Peyer's patch (tissue), 4 donors: ENCODE measurements around the gene TCF12. TPM values are rescaled to one million over a fixed set of nuclear protein-coding genes. Genes with fewer than 3 reads are reported as not detected.

Source experiments
- DNase-seq, 3 donors: peaks; one replicate each; pipeline ENCODE4 v3.0.0-alpha.2; 2017 to 2019
- H3K27ac ChIP-seq, 4 donors: fragments of 200-600 bp; sonication (generic); one replicate each; pipeline ENCODE4 v1.5.1; 2016 to 2019
- H3K27me3 ChIP-seq, 2 donors: fragments of 200-600 bp; sonication (generic); one replicate each; pipeline ENCODE4 v1.5.1; 2019
- H3K36me3 ChIP-seq, 3 donors: fragments of 200-600 bp; sonication (generic); one replicate each; pipeline ENCODE4 v1.5.1; 2016 to 2019
- H3K4me1 ChIP-seq, 4 donors: fragments of 200-600 bp; sonication (generic); one replicate each; pipeline ENCODE4 v1.5.1; 2016 to 2019
- H3K4me3 ChIP-seq, 4 donors: fragments of 200-600 bp; sonication (generic); 1 replicate in 3 of 4; 2 replicates in 1 of 4; pipeline ENCODE4 v1.5.1; 2016 to 2019; ENCODE audit warnings: mild to moderate bottlenecking in 1 of 4
- H3K9me3 ChIP-seq, 4 donors: fragments of 200-600 bp; sonication (generic); one replicate each; pipeline ENCODE4 v1.5.1; 2016 to 2019; ENCODE audit warnings: mild to moderate bottlenecking in 1 of 4
- CTCF ChIP-seq, 6 experiments: fragments of 450-650 bp in 4 of 6; fragments of 200-600 bp in 2 of 6; sonication (generic) in 1 of 6; IDR thresholded peaks; one replicate each; pipeline ENCODE4 v1.5.1; 2017 to 2019; ENCODE audit warnings: antibody characterized with exemption in 6 of 6, mild to moderate bottlenecking in 3 of 6, moderate library complexity in 1 of 6
- POLR2A ChIP-seq, 2 donors: fragments of 450-650 bp; IDR thresholded peaks; one replicate each; pipeline ENCODE4 v1.5.1; 2017; ENCODE audit warnings: antibody characterized with exemption in 2 of 2, mild to moderate bottlenecking in 2 of 2, moderate library complexity in 2 of 2
- total RNA-seq, 4 donors: library from RNA; depleted of rRNA; stranded (reverse); fragments of >200 nt; gene quantifications; one replicate each; pipeline ENCODE4 v1.1.0, GENCODE V29; 2016

Gene TCF12
- total RNA-seq, 4 donors from 2014 or later, result 98.4 to 815 (median 215) TPM

DNA sequence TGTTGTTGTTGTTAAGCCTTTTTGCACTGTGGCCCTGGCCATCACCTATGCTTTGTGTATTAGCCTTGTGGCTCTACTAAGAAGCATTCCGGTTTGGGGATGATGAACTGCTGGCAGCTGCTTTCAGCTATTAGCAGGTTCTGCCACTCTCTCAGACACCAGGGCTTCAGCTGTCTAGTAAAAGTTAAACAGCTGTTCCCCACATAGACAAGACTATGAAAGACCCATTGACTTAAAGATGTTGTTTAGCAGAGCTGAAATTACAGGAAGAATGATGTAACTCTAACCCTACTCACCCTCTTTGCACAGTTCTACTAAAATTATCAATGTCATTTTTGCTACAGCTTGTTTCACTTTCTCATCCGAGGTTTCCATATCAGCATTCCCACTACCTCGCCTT is 326.7 kb downstream of the TCF12 start:
- Histone ChIP-seq H3K36me3 (peaks cover 0 to 17% (median 0%) of the 10 kb centered on the region in 3 donors), H3K9me3 (no peaks in the 10 kb centered on the region), H3K4me1 (peaks cover 0 to 5% (median 0%) of the 10 kb centered on the region in 4 donors), H3K27ac (no peak overlapping the region), H3K4me3 (no peak overlapping the region), H3K27me3 (no peaks in the 10 kb centered on the region)
- DNase-seq, result no peak
- no peak for TF ChIP-seq CTCF (IDR thresholded peaks at IDR 0.05)
- no peak for TF ChIP-seq POLR2A (IDR thresholded peaks at IDR 0.05)

DNA sequence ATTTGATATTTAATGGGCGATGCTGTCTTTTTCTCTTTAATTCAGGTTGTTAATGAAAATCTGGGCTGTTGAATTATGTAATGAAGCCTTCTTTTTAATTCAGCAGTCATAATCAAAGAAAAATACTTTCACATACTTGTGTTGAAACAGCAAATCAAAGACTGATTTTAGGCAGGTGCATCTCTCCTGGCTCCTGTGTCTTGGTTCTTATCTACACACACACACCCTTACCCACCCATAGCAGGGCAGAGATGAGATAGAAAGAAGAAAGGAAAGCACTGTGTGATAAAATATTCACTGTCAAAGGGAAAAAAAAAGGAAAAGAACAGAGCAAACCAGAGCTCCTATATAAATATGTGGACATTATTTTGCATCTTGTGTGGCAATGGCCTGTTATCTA is 327.3 kb downstream of the TCF12 start:
- Histone ChIP-seq H3K4me3 (no peak overlapping the region), H3K27ac (no peak overlapping the region), H3K9me3 (no peaks in the 10 kb centered on the region), H3K27me3 (no peaks in the 10 kb centered on the region), H3K36me3 (peaks cover 0 to 17% (median 0%) of the 10 kb centered on the region in 3 donors), H3K4me1 (peaks cover 0 to 5% (median 0%) of the 10 kb centered on the region in 4 donors)
- no peak for TF ChIP-seq CTCF (IDR thresholded peaks at IDR 0.05)
- DNase-seq, result no peak

DNA sequence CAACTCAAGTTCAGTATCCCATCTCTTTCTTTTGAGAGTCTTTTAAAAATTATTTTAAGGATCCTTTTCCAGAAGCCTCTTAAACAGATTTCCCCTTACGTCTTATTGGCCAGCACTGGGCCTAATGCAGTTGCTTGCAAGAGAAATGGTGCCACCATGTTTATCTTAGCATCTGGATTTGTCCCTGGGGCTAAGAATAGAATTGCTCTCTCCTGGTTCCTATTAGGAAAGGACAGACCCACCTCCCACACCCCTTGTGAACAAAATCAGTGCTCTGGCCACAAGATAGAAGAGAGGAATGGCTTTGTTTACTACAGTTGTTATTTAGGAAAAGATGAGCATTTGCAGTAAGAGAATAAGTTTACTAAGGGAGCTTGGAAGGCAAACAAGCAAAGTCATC is 329.6 kb downstream of the TCF12 start:
- Histone ChIP-seq H3K27ac (no peak overlapping the region), H3K9me3 (no peaks in the 10 kb centered on the region), H3K4me1 (peaks cover 0 to 5% (median 0%) of the 10 kb centered on the region in 4 donors), H3K36me3 (peaks cover 0 to 24% (median 0%) of the 10 kb centered on the region in 3 donors), H3K4me3 (no peak overlapping the region), H3K27me3 (no peaks in the 10 kb centered on the region)
- no peak for DNase-seq
- no peak for TF ChIP-seq POLR2A (IDR thresholded peaks at IDR 0.05)
- TF ChIP-seq CTCF (IDR thresholded peaks at IDR 0.05), result no peak

DNA sequence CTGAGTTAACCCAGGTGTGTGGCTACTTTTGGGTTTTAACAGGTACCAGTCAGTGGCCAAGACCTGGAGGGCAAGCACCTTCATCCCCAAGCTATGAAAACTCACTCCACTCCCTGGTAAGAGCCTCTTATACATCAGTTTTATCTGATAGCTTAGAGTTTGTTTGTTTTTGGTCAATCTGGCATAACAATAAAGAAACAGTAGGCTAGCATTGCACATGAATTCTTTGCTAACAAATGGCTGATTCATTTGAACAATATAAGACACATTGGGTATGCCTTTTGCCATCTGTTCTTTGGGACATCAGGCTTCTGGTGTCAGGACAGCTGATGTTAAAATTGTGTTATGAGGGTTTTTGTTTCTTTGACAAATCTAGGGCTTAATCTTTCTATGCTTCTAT is 332.9 kb downstream of the TCF12 start:
- H3K9me3 ChIP-seq, result no peaks in the 10 kb centered on the region
- TF ChIP-seq CTCF (IDR thresholded peaks at IDR 0.05) (no peak), POLR2A (IDR thresholded peaks at IDR 0.05) (no peak)
- peaks cover 0 to 22% (median 0%) of the 10 kb centered on the region in 3 donors for H3K36me3 ChIP-seq

DNA sequence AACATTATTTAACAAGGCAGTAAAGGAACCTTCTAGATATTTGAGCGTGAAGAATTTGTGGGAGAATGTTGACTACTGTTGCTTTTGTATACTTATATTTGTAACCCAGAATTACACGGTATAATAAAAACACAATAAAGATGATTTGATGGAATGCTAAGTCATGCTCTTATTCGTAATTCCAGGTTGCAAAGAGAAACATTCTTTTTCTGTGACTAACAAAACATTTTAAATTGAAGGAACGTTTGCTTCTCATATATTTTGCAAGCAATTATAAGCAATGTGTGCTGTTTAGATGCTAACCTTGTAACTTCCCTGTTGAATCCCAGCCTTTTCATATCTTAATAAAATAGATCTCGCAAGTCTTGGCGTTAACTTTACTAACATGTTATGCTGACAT is 333.5 kb downstream of the TCF12 start:
- peaks cover 0 to 22% (median 0%) of the 10 kb centered on the region in 3 donors for H3K36me3 ChIP-seq
- no peaks in the 10 kb centered on the region for H3K27me3 ChIP-seq
- no peak for TF ChIP-seq POLR2A (IDR thresholded peaks at IDR 0.05)
- TF ChIP-seq CTCF (IDR thresholded peaks at IDR 0.05), result no peak

More for the DNA sequence above, 332.9 kb downstream of the TCF12 start:
- H3K27ac ChIP-seq, result no peak overlapping the region
- no peaks in the 10 kb centered on the region for H3K27me3 ChIP-seq
- DNase-seq, result no peak
- H3K4me3 ChIP-seq, result no peak overlapping the region
- no peaks in the 10 kb centered on the region for H3K4me1 ChIP-seq

GRCh38 chr15:57253082-57253481 is 334.6 kb downstream of the TCF12 start:
- Histone ChIP-seq H3K4me3 (no peak overlapping the region), H3K36me3 (peaks cover 0 to 22% (median 0%) of the 10 kb centered on the region in 3 donors), H3K4me1 (no peaks in the 10 kb centered on the region), H3K9me3 (no peaks in the 10 kb centered on the region), H3K27ac (no peak overlapping the region), H3K27me3 (no peaks in the 10 kb centered on the region)
- TF ChIP-seq CTCF (IDR thresholded peaks at IDR 0.05), result no peak
- no peak for TF ChIP-seq POLR2A (IDR thresholded peaks at IDR 0.05)
- no peak for DNase-seq

More for the DNA sequence above, 333.5 kb downstream of the TCF12 start:
- Histone ChIP-seq H3K4me3 (no peak overlapping the region), H3K27ac (no peak overlapping the region), H3K4me1 (no peaks in the 10 kb centered on the region), H3K9me3 (no peaks in the 10 kb centered on the region)
- DNase-seq, result no peak
